ENCODE data around the gene EIF1. TPM values are rescaled to one million over a fixed set of nuclear protein-coding genes. Genes with fewer than 3 reads are reported as not detected.
"Not testable (repeated sequence)": the region's sequence is repeated elsewhere in the genome, so short reads cannot be mapped to it uniquely, and the experiment has no call there.

EIF1 gene
- polyA plus RNA-seq, 12 donors: 538 to 938 (median 792) TPM; not detected in 1

DNA sequence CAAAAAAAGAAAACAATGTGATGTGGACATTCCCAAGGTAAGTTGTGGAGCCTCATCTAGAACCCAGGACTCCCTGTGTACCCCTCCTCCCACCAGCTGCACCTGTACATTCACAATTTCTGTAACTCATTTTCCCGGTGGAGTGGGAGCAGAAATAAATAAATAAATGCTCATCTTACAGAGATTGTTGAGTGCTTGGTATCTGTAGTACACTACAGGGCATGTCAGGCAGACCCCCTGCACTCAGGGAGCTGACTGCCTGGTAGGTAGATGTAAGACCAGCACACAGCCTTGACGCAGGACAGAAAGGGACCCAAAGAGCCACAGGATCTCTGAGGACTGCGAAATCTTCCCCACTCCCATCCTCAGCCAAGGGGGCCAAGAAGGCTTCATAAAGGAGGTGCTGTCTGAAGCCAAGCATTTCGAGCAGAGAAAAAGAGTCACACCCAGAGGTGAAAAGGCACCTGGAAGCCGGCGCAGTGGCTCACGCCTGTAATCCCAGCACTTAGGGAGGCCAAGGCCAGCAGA lies 6.5 kb downstream of the EIF1 start:
- DNase-seq: no peak

- peak; percentile 71 for DNase-seq
These were observed 7.5 kb downstream of the EIF1 start for GRCh38 chr17:41695954-41696757.

- peak; percentile 71 for DNase-seq
These were observed 8.7 kb downstream of the EIF1 start for GRCh38 chr17:41697122-41697962.

DNA sequence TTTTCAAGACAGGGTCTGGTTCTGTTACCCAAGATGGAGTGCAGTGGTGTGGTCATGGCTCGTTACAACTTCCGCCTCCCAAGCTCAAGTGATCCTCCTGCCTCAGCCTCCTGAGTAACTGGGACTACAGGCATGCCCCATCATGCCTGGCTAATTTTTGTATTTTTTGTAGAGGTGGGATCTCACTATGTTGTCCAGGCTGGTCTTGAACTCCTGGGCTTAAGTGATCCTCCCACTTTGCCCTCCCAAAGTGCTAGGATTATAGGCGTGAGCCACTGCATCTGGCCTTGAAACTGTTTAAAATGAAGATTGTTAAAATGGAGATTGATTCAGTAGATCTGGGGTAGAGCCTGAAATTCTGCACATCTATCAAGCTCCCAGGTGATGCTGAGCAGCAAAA lies 12.2 kb downstream of the EIF1 start:
- not testable (repeated sequence) for DNase-seq

- DNase-seq: no peak
These were observed 14.0 kb downstream of the EIF1 start for GRCh38 chr17:41702712-41703111.

DNA sequence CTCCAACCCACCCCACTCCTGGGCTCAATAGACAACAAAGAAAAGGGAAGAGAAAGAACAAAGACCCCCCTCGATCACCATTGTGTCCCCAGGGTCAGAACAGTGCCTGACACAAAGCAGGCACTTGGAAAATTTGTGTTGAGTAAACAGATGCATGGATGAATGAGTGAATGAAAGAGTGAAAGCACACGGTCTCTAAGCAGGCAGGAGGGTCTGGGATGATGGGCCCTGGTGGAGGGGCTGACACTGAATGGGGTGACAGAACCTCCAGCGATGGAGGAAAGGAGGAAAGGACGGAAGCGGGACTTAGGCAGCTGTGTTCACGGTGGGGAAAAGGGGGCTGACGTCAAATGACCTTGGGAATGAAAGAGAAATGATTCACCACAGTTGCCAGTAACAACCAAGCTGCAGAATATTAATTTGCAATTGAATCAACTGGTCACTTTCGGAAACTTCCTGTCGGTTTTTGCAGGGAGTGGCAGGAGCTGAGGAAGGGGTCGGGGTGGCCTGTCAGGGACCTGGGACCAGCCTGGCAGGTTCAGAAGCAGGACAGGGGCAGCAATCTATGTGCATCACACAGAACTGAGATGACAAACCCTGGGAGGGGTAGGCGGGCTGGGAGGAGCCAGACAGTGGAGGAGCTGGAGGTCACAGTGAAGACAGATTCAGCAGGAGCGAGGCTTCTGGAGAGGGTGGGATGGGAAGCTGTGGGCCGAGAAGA lies 16.7 kb downstream of the EIF1 start:
- DNase-seq: no peak

DNA sequence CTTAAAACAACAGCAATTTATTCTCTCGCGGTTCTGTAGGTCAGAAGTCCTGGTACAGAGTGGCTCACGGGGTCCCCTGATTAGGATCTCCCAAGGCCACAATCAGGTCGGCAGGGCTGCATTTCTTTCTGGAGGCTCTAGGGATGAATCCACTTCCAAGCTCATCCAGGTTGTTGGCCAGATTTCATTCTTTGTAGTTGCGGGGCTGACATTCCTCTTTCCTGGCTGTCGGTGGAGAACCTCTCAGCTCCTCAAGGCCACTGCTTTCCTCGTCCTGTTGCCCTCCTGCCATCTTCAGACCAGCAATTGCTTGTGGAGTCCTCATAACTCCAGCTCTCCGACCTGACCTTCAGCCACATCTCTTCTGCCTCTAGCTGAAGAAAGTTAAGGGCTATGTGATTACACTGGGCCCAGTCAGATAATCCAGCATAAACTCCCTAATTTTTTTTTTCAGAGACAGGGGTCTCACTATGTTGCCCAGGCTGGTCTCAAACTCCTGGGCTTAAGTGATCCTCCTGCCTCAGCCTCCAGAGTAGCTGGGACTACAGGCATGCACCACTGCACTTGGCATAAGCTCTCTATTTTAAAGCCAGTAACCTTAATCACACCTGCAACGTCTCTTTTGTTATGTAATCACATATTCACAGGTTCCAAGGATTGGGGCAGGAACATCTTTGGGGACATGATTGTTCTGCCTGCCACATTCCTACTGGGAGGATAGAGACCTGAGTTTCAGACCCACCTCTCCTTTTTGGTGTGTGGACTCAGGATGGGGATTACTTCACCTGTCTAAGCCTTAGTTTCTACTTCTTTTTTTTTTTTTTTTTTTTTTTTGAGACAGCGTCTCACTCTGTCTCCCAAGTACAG lies 19.4 kb downstream of the EIF1 start:
- DNase-seq: no peak

GRCh38 chr17:41710472-41711090 lies 21.9 kb downstream of the EIF1 start:
- no peak for DNase-seq

DNA sequence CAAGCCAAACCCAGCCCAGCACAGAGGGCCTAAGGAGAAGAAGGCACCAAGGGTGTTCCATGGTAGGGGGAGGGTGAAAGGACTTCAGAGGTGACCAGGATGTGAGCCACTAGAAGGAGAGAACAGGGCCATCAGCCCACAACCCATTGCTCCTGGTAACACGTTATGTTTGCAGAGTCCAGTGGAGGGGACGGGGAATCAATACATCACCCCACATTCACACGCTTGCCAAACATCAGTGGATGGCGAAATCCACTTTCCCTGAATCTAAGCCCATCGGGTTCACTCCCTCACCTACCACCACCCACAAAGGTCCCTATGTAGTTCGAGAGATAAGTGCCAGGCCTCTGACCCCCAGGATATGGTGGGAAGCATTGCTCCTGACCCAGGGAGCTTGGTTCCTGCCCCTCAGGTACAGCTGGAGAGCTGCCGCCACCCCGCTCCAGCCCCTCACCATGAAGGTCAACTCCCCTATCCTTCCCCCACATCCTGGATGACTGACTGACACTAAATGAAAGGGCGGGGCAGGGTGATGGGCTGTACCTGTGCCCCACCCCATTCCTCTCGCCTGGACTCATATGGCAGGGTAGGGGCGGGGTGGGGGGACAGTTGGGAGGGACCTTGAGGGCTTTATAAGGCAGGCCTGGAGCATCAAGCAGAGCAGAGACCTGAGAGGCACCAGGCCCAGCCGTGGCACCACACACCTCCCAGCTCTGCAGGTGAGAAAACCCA lies 23.1 kb downstream of the EIF1 start, which contains the start of gene GAST:
TSS of gene GAST (plus strand) at position 663 of the 732 bp plus-strand sequence. CDS start 3,106 bp downstream, outside the sequence.
- no peak for DNase-seq

- no peak for DNase-seq
These were observed 29.0 kb downstream of the EIF1 start for GRCh38 chr17:41717408-41718286.

DNA sequence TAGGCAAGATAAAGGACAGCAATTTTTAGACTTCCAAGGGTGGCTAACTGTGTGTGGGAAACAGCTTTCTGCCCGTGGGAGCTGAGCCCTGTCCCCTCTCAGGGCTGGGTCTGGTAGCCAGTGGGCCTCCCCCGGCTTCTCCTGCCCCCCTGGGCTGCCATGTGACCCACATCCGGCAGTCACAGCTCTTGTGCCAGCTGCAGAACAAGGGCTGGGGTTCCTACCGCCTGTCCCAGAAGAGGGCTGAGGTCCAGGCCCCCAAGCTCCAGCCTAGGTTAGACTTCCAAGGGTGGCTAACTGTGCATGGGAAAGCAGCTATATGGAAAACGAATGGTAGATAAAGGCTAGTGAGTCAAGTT lies 29.6 kb downstream of the EIF1 start:
- no peak for DNase-seq

DNA sequence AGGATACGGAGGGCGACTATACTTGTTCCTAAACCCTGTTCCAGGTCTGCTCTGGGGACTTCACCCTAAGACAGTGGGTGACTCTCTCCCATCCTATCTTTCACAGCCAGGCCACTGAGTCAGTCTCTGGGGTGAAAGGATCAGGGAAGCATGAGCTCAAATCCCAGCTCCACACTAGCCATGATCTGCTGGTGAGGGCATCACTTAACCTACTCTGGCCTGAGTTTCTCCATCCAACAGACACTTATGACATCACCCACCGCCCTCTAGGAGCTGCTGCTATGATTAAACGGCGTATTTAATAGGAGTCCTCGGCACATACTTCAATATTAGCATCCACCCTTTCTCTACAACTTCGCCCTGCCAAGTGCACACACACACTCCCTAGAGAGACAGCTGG lies 33.5 kb downstream of the EIF1 start:
- no peak for DNase-seq

GRCh38 chr17:41723801-41724475 lies 35.3 kb downstream of the EIF1 start:
- no peak for DNase-seq

DNA sequence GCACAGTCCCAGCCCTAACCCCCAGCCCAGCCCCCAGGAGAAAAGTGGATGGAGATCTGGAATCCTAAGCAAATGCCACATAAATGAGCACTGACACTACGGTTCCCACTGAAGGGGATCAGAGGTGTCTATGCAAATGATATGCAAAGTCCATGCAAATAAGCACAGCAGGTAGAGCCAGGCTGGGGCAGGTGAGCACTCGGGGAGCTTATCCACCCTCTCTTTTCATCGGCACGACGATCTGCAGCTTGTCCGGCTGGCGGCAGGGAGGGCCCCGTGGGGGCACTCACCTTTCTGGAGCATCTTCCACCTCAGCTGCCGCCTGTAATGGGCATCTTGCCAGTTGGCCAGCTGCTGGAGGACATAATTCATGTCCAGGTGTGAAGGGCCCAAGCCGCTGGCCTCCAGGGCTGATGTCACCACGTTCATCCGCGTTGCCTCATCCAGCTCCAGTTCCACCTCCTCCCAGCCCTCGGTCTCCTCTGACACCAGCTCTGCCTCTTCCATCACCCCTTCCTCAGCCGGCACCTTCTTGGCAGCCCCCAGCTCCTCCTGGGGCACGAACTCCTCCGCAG lies 35.9 kb downstream of the EIF1 start:
- no peak for DNase-seq

- DNase-seq: no peak
These were observed 36.4 kb downstream of the EIF1 start for GRCh38 chr17:41725134-41725533.

GRCh38 chr17:41728056-41728455 lies 39.4 kb downstream of the EIF1 start:
- no peak for DNase-seq

- DNase-seq: no peak
These were observed 41.8 kb downstream of the EIF1 start for GRCh38 chr17:41730479-41730878.

DNA sequence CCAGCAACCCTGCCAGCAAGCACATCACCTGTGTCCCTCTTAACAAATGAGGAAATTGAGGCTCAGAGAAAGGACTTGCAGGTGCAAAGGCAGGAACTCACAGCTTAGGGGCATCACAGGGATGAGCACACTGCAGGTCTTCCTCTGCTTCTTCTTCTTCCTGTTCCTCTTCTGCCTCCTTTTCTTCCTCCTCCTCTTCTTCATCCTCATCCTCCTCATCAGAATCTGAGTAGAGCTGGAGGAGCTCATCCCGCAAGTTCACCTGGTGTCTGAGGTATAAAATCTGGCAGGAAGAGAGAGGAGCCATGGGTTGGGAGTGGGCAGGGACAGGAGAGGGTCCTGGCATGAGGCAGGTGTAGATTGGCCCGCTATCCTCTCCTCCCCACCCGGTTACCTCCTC lies 43.2 kb downstream of the EIF1 start:
- no peak for DNase-seq

Measured in muscle of arm (tissue), 12 donors.